ENCODE measurements around the gene DLEC1.

- no peak for TF ChIP-seq CREB5 (CRISPR knock-in tag; IDR thresholded peaks at IDR 0.05; ENCODE audit: low read depth)
- no peak for TF ChIP-seq RARB (CRISPR knock-in tag; IDR thresholded peaks at IDR 0.05)
- TF ChIP-seq ZFP3 (CRISPR knock-in tag; IDR thresholded peaks at IDR 0.05), result no peak
- no peak for TF ChIP-seq PATZ1 (CRISPR knock-in tag; IDR thresholded peaks at IDR 0.05; ENCODE audit: borderline replicate concordance)
- TF ChIP-seq ZNF8 (CRISPR knock-in tag; IDR thresholded peaks at IDR 0.05), result no peak
- no peak for TF ChIP-seq ESRRG (CRISPR knock-in tag; IDR thresholded peaks at IDR 0.05)
- TF ChIP-seq OSR1 (CRISPR knock-in tag; IDR thresholded peaks at IDR 0.05), result no peak
- no peak for TF ChIP-seq ZC3H10 (CRISPR knock-in tag; IDR thresholded peaks at IDR 0.05)
- no peak for TF ChIP-seq BACH2 (CRISPR knock-in tag; IDR thresholded peaks at IDR 0.05; ENCODE audit: borderline replicate concordance)
- no peak for TF ChIP-seq SNAI2 (CRISPR knock-in tag; IDR thresholded peaks at IDR 0.05)
- TF ChIP-seq TOX (CRISPR knock-in tag; IDR thresholded peaks at IDR 0.05; ENCODE audit: borderline replicate concordance), result no peak
- no peak for TF ChIP-seq ARNTL (CRISPR knock-in tag; IDR thresholded peaks at IDR 0.05; ENCODE audit: borderline replicate concordance, low read depth)
- TF ChIP-seq CSRNP3 (CRISPR knock-in tag; IDR thresholded peaks at IDR 0.05), result no peak
Measured at GRCh38 chr3:38139191-38139590, 100.2 kb downstream of the DLEC1 start.

All from SK-N-SH treated with all-trans-retinoic acid at 6 μM for 48 hours (cell line).